CD14-positive monocyte (primary cell): ENCODE results near the gene AXL. TPM values are rescaled to one million over a fixed set of nuclear protein-coding genes. Genes with fewer than 3 reads are reported as not detected.

Experiments
- DNase-seq, 3 donors: peaks; one replicate each; pipeline ENCODE4 v3.0.0-alpha.2; 2011 to 2022
- H2AFZ ChIP-seq: 2 replicates; pipeline ENCODE4 v1.6.0; 2012; ENCODE audit warnings: mild to moderate bottlenecking, low read depth, low read length, inconsistent platforms; ENCODE audit not compliant: insufficient read depth, poor library complexity, severe bottlenecking
- H3K27ac ChIP-seq, 2 donors: 1 replicate in 1 of 2; 2 replicates in 1 of 2; pipeline ENCODE4 v1.5.1; 2012 to 2013; ENCODE audit warnings: low read length in 2 of 2, control low read depth in 1 of 2, inconsistent platforms in 1 of 2, low read depth in 1 of 2, mild to moderate bottlenecking in 1 of 2
- H3K27me3 ChIP-seq, 2 donors: one replicate each; pipeline versions ENCODE4 v1.6.0 to v1.6.1; 2011 to 2013; ENCODE audit warnings: low read length in 2 of 2; ENCODE audit not compliant: control insufficient read depth in 2 of 2, insufficient read depth in 2 of 2
- H3K36me3 ChIP-seq, 2 donors: replicated peaks in 1 of 2; 1 replicate in 1 of 2; 2 replicates in 1 of 2; pipeline versions ENCODE4 v1.5.1 to v1.6.1; 2012 to 2013; ENCODE audit warnings: low read length in 2 of 2, control low read depth in 1 of 2, inconsistent platforms in 1 of 2, mild to moderate bottlenecking in 1 of 2; ENCODE audit not compliant: insufficient read depth in 2 of 2, control insufficient read depth in 1 of 2
- H3K4me1 ChIP-seq, 2 donors: 1 replicate in 1 of 2; 2 replicates in 1 of 2; pipeline versions ENCODE4 v1.5.1 to v1.6.1; 2012 to 2013; ENCODE audit warnings: low read length in 2 of 2, control low read depth in 1 of 2, inconsistent platforms in 1 of 2, mild to moderate bottlenecking in 1 of 2, moderate library complexity in 1 of 2; ENCODE audit not compliant: insufficient read depth in 2 of 2, control insufficient read depth in 1 of 2
- H3K4me2 ChIP-seq: replicated peaks from 2 replicates; pipeline ENCODE3; 2012; ENCODE audit warnings: low read length, moderate library complexity, mild to moderate bottlenecking; ENCODE audit not compliant: poor library complexity, severe bottlenecking; ENCODE audit errors: extremely low read depth
- H3K4me3 ChIP-seq, 3 experiments: fragments of 200-600 bp in 1 of 3; sonication (generic) in 1 of 3; replicated peaks in 1 of 3; 1 replicate in 2 of 3; 2 replicates in 1 of 3; pipeline ENCODE4 v1.5.1; 2011 to 2013; ENCODE audit warnings: low read length in 3 of 3, mild to moderate bottlenecking in 3 of 3, control low read depth in 2 of 3, low read depth in 2 of 3, inconsistent platforms in 1 of 3, moderate library complexity in 1 of 3
- H3K79me2 ChIP-seq: 2 replicates; pipeline ENCODE4 v1.6.0; 2012; ENCODE audit warnings: mild to moderate bottlenecking, control low read depth, inconsistent platforms, low read length, moderate library complexity; ENCODE audit not compliant: insufficient read depth
- H3K9ac ChIP-seq: 2 replicates; pipeline ENCODE4 v1.6.0; 2017; ENCODE audit warnings: low read length, mild to moderate bottlenecking; ENCODE audit not compliant: insufficient read depth, poor library complexity, severe bottlenecking
- H3K9me3 ChIP-seq, 2 donors: replicated peaks in 1 of 2; 1 replicate in 1 of 2; 2 replicates in 1 of 2; pipeline versions ENCODE4 v1.5.1 to v1.6.1; 2012 to 2013; ENCODE audit warnings: low read length in 2 of 2, control low read depth in 1 of 2; ENCODE audit not compliant: control insufficient read depth in 1 of 2, insufficient read depth in 1 of 2
- H4K20me1 ChIP-seq: 2 replicates; pipeline ENCODE4 v1.6.0; 2012; ENCODE audit warnings: mild to moderate bottlenecking, low read length, control low read depth, moderate library complexity; ENCODE audit not compliant: insufficient read depth
- H3K27ac Mint-ChIP-seq, 7 donors: one replicate each; pipeline ENCODE4 v1.8.0; 2020; ENCODE audit warnings: mild to moderate bottlenecking in 7 of 7, mixed read lengths in 7 of 7, moderate library complexity in 6 of 7, inconsistent platforms in 2 of 7
- H3K27me3 Mint-ChIP-seq, 3 donors: one replicate each; pipeline ENCODE4 v1.8.0; 2021 to 2022; ENCODE audit warnings: low read depth in 3 of 3, mild to moderate bottlenecking in 3 of 3, mixed read lengths in 3 of 3, moderate library complexity in 3 of 3, inconsistent platforms in 1 of 3
- H3K36me3 Mint-ChIP-seq, 2 donors: one replicate each; pipeline ENCODE4 v1.8.0; 2020; ENCODE audit warnings: mixed read lengths in 2 of 2, inconsistent platforms in 1 of 2, mild to moderate bottlenecking in 1 of 2
- H3K4me1 Mint-ChIP-seq: one replicate; pipeline ENCODE4 v1.8.0; 2020; ENCODE audit warnings: mild to moderate bottlenecking, mixed read lengths
- H3K4me3 Mint-ChIP-seq, 2 donors: one replicate each; pipeline ENCODE4 v1.8.0; 2020; ENCODE audit warnings: mild to moderate bottlenecking in 2 of 2, mixed read lengths in 2 of 2, moderate library complexity in 1 of 2
- H3K9me3 Mint-ChIP-seq, 7 donors: one replicate each; pipeline ENCODE4 v1.8.0; 2020 to 2022; ENCODE audit warnings: mixed read lengths in 7 of 7, mild to moderate bottlenecking in 6 of 7, moderate library complexity in 6 of 7, inconsistent platforms in 2 of 7
- WGBS: methylation state at CpG from one replicate; pipeline ENCODE4 v1.1.5; 2013; ENCODE audit warnings: missing lambda C conversion rate; ENCODE audit not compliant: insufficient coverage; 5-methylcytosine and 5-hydroxymethylcytosine counted together
- intact Hi-C, 2 donors: fragments of 100-400 bp; cut with micrococcal nuclease; formaldehyde crosslinking; loops; one replicate each; pipeline versions ENCODE4 v1.15.0 to v1.15.1; 2023
- polyA plus RNA-seq, 3 donors: library from polyadenylated mRNA; depleted of rRNA in 1 of 3; unstranded in 2 of 3; stranded (reverse) in 1 of 3; fragments of 300-500 nt in 2 of 3; fragments of >200 nt in 1 of 3; fragmentation: Illumina TruSeq in 2 of 3; gene quantifications; 1 replicate in 2 of 3; 2 replicates in 1 of 3; pipeline ENCODE4 v1.2.3, GENCODE V29; 2012 to 2021
- TF ChIP-seq, protein P1 (sequence below): fragments of 200-600 bp; IDR thresholded peaks from one replicate; pipeline ENCODE4 v1.8.0; 2022; ENCODE audit warnings: antibody characterized with exemption, mild to moderate bottlenecking

The AXL gene
- polyA plus RNA-seq, 3 donors: 0.05 to 0.07 TPM; not detected in 1

DNA sequence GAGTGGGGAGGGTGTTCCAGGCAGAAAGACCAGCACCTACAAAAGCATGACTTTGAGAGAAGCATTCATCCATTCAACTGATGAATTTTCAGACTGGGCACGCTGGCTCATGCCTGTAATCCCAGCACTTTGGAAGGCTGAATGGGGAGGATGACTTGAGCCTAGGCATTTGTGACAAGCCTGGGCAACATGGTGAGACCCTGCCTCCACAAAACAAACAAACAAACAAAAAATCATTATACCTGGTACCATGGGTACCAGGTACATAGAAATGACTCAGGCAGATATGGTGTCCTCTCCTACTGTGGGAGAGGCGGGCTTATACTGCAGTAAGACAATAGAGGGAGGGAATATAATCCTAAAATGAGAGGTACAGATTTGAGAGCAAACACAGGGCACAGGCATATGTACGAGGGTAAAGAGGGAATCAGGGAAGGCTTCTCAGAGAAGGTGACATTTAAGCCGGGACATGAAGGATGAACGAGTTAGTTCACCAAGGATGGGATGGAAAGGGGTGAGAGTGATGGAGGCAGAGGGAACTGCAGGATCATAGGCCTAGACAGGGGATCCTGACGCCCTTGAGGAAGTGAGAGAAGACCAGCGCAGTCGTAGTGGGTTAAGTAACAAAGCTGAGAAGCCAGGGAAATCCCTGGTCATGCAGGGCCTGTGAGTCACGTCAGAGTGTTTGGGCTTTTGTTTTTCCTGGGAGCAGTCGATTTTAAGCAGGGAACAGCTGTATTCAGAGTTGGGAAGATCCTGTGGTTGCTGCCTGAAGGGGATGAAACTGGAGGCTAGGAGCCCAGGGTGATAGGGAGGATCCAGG is 23.1 kb upstream of the AXL start:
- Histone ChIP-seq H3K27me3 (peaks cover 0 to 4% of the 10 kb centered on the region in 2 donors), H3K9ac (peak overlapping the region; percentile 23), H3K36me3 (peaks cover 9 to 22% of the 10 kb centered on the region in 2 donors), H3K27ac (peak overlapping the region; percentile 62 to 83), H3K4me1 (peaks cover 47 to 49% of the 10 kb centered on the region in 2 donors), H4K20me1 (no peaks in the 10 kb centered on the region), H2AFZ (no peak overlapping the region), H3K4me3 (peak overlapping the region in 1 of 3 experiments; percentile 13), H3K9me3 (no peaks in the 10 kb centered on the region), H3K4me2 (peak overlapping the region; percentile 40), H3K79me2 (peaks cover 11% of the 10 kb centered on the region)
- TF ChIP-seq, protein P1, sequence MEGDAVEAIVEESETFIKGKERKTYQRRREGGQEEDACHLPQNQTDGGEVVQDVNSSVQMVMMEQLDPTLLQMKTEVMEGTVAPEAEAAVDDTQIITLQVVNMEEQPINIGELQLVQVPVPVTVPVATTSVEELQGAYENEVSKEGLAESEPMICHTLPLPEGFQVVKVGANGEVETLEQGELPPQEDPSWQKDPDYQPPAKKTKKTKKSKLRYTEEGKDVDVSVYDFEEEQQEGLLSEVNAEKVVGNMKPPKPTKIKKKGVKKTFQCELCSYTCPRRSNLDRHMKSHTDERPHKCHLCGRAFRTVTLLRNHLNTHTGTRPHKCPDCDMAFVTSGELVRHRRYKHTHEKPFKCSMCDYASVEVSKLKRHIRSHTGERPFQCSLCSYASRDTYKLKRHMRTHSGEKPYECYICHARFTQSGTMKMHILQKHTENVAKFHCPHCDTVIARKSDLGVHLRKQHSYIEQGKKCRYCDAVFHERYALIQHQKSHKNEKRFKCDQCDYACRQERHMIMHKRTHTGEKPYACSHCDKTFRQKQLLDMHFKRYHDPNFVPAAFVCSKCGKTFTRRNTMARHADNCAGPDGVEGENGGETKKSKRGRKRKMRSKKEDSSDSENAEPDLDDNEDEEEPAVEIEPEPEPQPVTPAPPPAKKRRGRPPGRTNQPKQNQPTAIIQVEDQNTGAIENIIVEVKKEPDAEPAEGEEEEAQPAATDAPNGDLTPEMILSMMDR: peak; percentile 15
- 29% methylated on average over 8 of the region's 10 CpGs for WGBS
- Mint-ChIP-seq H3K27me3 (peaks cover 0 to 23% (median 11%) of the 10 kb centered on the region in 3 donors), H3K4me3 (peak overlapping the region in 1 of 2 donors; percentile 74), H3K4me1 (peaks cover 43% of the 10 kb centered on the region), H3K36me3 (peaks cover 13 to 36% of the 10 kb centered on the region in 2 donors), H3K27ac (peak overlapping the region; percentile 81 to 94 (median 89)), H3K9me3 (peaks cover 0 to 1% (median 0%) of the 10 kb centered on the region in 7 donors)
- DNase-seq: peak; percentile 75 to 96 (median 86)
- intact Hi-C loops: no loop called here

DNA sequence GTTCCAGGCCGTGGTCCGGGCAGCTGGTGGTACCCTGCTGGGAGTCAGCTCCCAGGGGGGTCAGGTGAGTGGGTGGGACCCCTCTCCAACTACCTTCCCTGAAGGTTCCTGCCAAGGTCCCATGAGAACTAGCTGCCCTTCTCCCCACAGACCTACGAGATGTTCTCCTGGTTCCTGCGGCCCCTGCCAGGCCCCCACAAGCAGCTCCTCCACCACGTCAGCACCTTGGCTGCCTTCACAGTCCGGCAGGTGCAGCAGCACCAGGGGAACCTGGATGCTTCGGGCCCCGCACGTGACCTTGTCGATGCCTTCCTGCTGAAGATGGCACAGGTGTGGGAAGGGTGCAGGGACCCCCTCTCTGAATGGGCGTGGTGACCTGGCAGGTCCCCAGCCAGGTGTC is 20.5 kb upstream of the AXL start:
- peaks cover 11% of the 10 kb centered on the region for H3K79me2 ChIP-seq
- no peak overlapping the region for H3K4me2 ChIP-seq
- H3K4me3 ChIP-seq: no peak overlapping the region
- WGBS: 95% methylated on average over 4 of the region's 11 CpGs
- Mint-ChIP-seq H3K4me1 (peaks cover 32% of the 10 kb centered on the region), H3K36me3 (peaks cover 25 to 58% of the 10 kb centered on the region in 2 donors), H3K27ac (peak overlapping the region in 3 of 7 donors; percentile 28 to 74 (median 62)), H3K27me3 (peaks cover 0 to 6% (median 2%) of the 10 kb centered on the region in 3 donors), H3K9me3 (peaks cover 0 to 1% (median 0%) of the 10 kb centered on the region in 7 donors), H3K4me3 (no peak overlapping the region)
- no peaks in the 10 kb centered on the region for H4K20me1 ChIP-seq
- H3K9ac ChIP-seq: no peak overlapping the region
- no peak for DNase-seq
- H3K27me3 ChIP-seq: no peaks in the 10 kb centered on the region
- peak overlapping the region in 1 of 2 donors; percentile 16 for H3K27ac ChIP-seq
- intact Hi-C loops: no loop called here
- H2AFZ ChIP-seq: no peak overlapping the region
- TF ChIP-seq, protein P1: no peak
- H3K36me3 ChIP-seq: peaks cover 22 to 42% of the 10 kb centered on the region in 2 donors
- peaks cover 33 to 34% of the 10 kb centered on the region in 2 donors for H3K4me1 ChIP-seq
- no peaks in the 10 kb centered on the region for H3K9me3 ChIP-seq
